ENCODE data around the gene CKMT2.
"Not testable (repeated sequence)": the region's sequence is repeated elsewhere in the genome, so short reads cannot be mapped to it uniquely, and the experiment has no call there.

Gene CKMT2

GRCh38 chr5:81251922-81252321, 18.8 kb downstream of the CKMT2 start:
- no peak for DNase-seq (ENCODE audit: low spot score)

- no peak for DNase-seq (ENCODE audit: low spot score)
These were observed 19.8 kb downstream of the CKMT2 start for GRCh38 chr5:81252904-81253303.

- DNase-seq (ENCODE audit: low spot score): no peak
These were observed 20.8 kb downstream of the CKMT2 start for GRCh38 chr5:81253875-81254274.

GRCh38 chr5:81254886-81255559, 21.9 kb downstream of the CKMT2 start:
- no peak for DNase-seq (ENCODE audit: low spot score)

- DNase-seq (ENCODE audit: low spot score): no peak
These were observed 23.6 kb downstream of the CKMT2 start for GRCh38 chr5:81256766-81257165.

GRCh38 chr5:81262796-81263195, 29.7 kb downstream of the CKMT2 start:
- not testable (repeated sequence) for DNase-seq (ENCODE audit: low spot score)

- no peak for DNase-seq (ENCODE audit: low spot score)
These were observed 32.0 kb downstream of the CKMT2 start for GRCh38 chr5:81265101-81265500.

- peak; percentile 81 for DNase-seq (ENCODE audit: low spot score)
These were observed 35.5 kb downstream of the CKMT2 start for GRCh38 chr5:81268521-81269196.

GRCh38 chr5:81269751-81270393, 36.8 kb downstream of the CKMT2 start:
- DNase-seq (ENCODE audit: low spot score): peak; percentile 4

GRCh38 chr5:81270394-81271027, 37.4 kb downstream of the CKMT2 start:
- not testable (repeated sequence) for DNase-seq (ENCODE audit: low spot score)

- DNase-seq (ENCODE audit: low spot score): no peak
These were observed 50.9 kb downstream of the CKMT2 start for GRCh38 chr5:81283976-81284375.

GRCh38 chr5:81286059-81286617, 53.0 kb downstream of the CKMT2 start:
- peak; percentile 51 for DNase-seq (ENCODE audit: low spot score)

GRCh38 chr5:81288021-81288433, 54.9 kb downstream of the CKMT2 start:
- no peak for DNase-seq (ENCODE audit: low spot score)

- DNase-seq (ENCODE audit: low spot score): no peak
These were observed 57.0 kb downstream of the CKMT2 start for GRCh38 chr5:81290146-81290545.

GRCh38 chr5:81292130-81292529, 59.0 kb downstream of the CKMT2 start:
- no peak for DNase-seq (ENCODE audit: low spot score)

GRCh38 chr5:81294021-81294420, 60.9 kb downstream of the CKMT2 start:
- DNase-seq (ENCODE audit: low spot score): not testable (repeated sequence)

- DNase-seq (ENCODE audit: low spot score): no peak
These were observed 64.4 kb downstream of the CKMT2 start for GRCh38 chr5:81297531-81297930.

GRCh38 chr5:81300921-81301270, 67.8 kb downstream of the CKMT2 start:
- no peak for DNase-seq (ENCODE audit: low spot score)

GRCh38 chr5:81301271-81302015, 68.3 kb downstream of the CKMT2 start, which contains the start of gene ZCCHC9:
Gene ZCCHC9, plus strand, starts transcription at chr5:81301587. Its CDS starts 3,171 bp downstream, at chr5:81304758.
- peak; percentile 92 for DNase-seq (ENCODE audit: low spot score)

- DNase-seq (ENCODE audit: low spot score): no peak
These were observed 69.5 kb downstream of the CKMT2 start for GRCh38 chr5:81302596-81302995.

- DNase-seq (ENCODE audit: low spot score): peak; percentile 57
These were observed 70.4 kb downstream of the CKMT2 start for GRCh38 chr5:81303563-81303962.

- DNase-seq (ENCODE audit: low spot score): no peak
These were observed 72.7 kb downstream of the CKMT2 start for GRCh38 chr5:81305785-81306184.

Data from kidney tubule cell (primary cell).